K562 (cell line): ENCODE data around the gene MRM3. TPM values are rescaled to one million over a fixed set of nuclear protein-coding genes. Genes with fewer than 3 reads are reported as not detected.

Experiments used
- ATAC-seq: fragments of 200-7000 bp; cut with Tn5 transposase; 3 replicates; pipeline ENCODE4 v1.9.1; 2020; ENCODE audit warnings: moderate library complexity
- BruUV-seq: library from RNA; stranded (reverse); fragments of 400-500 nt; replicated peaks from 2 replicates; lab custom pipeline; 2021; lab: Mats Ljungman, UMichigan
- CTCF ChIA-PET: fragments of 300-600 bp; formaldehyde crosslinking; extraction: SDS; loops from one replicate; lab custom pipeline; 2021; ENCODE audit warnings: low intra/inter-chr PET ratio; lab: Yijun Ruan, JAX
- POLR2A ChIA-PET: fragments of 300-600, 350-650 bp; sonication (Branson Sonifier 250); formaldehyde crosslinking; extraction: SDS; loops from one replicate; lab custom pipeline; 2021; ENCODE audit warnings: antibody characterized with exemption, inconsistent platforms; lab: Yijun Ruan, JAX
- DNase-seq, 4 experiments: peaks; one replicate each; pipeline versions ENCODE4 v3.0.0 to v3.0.0-alpha.2; 2011 to 2018; ENCODE audit warnings: low spot score in 3 of 4, mixed read lengths in 3 of 4; ENCODE audit errors: extremely low read depth in 1 of 4
- FAIRE-seq: peaks from 2 replicates; lab custom pipeline; 2011; peaks lifted over from hg19 to GRCh38; lab: Jason Lieb, UNC
- H2AFZ ChIP-seq: 2 replicates; pipeline ENCODE4 v1.6.0; 2011; ENCODE audit warnings: low read depth, low read length, control low read depth, inconsistent platforms
- H3K27ac ChIP-seq: fragments of 200-600 bp; 3 replicates; pipeline ENCODE4 v1.8.0; 2011; ENCODE audit warnings: low read depth, mild to moderate bottlenecking, control low read depth, inconsistent platforms, low read length, moderate library complexity, mixed read lengths; ENCODE audit errors: extremely low read depth
- H3K27me3 ChIP-seq, 2 experiments: fragments of 300-600 bp in 1 of 2; 2 replicates in 1 of 2; 3 replicates in 1 of 2; pipeline versions ENCODE4 v1.6.0 to v1.8.0; 2011; ENCODE audit warnings: inconsistent platforms in 2 of 2, low read length in 2 of 2, mild to moderate bottlenecking in 1 of 2, mixed read lengths in 1 of 2, moderate library complexity in 1 of 2; ENCODE audit not compliant: control insufficient read depth in 2 of 2, insufficient read depth in 2 of 2
- H3K36me3 ChIP-seq: fragments of 300-600 bp; 3 replicates; pipeline ENCODE4 v1.8.0; 2011; ENCODE audit warnings: mild to moderate bottlenecking, low read length, inconsistent platforms; ENCODE audit not compliant: control insufficient read depth, insufficient read depth
- H3K4me1 ChIP-seq, 2 experiments: fragments of 200-600 bp in 1 of 2; replicated peaks in 1 of 2; 2 replicates in 1 of 2; 3 replicates in 1 of 2; pipeline versions ENCODE4 v1.5.1 to v1.8.0; 2011; ENCODE audit warnings: inconsistent platforms in 2 of 2, low read length in 2 of 2, mild to moderate bottlenecking in 1 of 2, mixed read lengths in 1 of 2, moderate library complexity in 1 of 2; ENCODE audit not compliant: control insufficient read depth in 2 of 2, insufficient read depth in 2 of 2
- H3K4me2 ChIP-seq: 2 replicates; pipeline ENCODE4 v1.6.1; 2011; ENCODE audit warnings: low read length, control low read depth, inconsistent platforms, mixed read lengths; ENCODE audit not compliant: insufficient read depth
- H3K4me3 ChIP-seq: fragments of 200-600 bp; sonication (generic), shearing (Covaris generic); 2 replicates; pipeline ENCODE4 v1.5.1; 2016; ENCODE audit warnings: control low read depth, inconsistent platforms
- H3K79me2 ChIP-seq: fragments of 200-600 bp; 3 replicates; pipeline ENCODE4 v1.8.0; 2011; ENCODE audit warnings: low read length, inconsistent platforms; ENCODE audit not compliant: control insufficient read depth, insufficient read depth
- H3K9ac ChIP-seq, 2 experiments: 2 replicates each; pipeline versions ENCODE4 v1.6.0 to v1.6.1; 2011; ENCODE audit warnings: low read depth in 2 of 2, low read length in 2 of 2, control low read depth in 1 of 2, inconsistent platforms in 1 of 2, mild to moderate bottlenecking in 1 of 2, mixed read lengths in 1 of 2; ENCODE audit not compliant: insufficient read depth in 1 of 2
- H3K9me1 ChIP-seq: one replicate; pipeline ENCODE4 v1.6.0; 2011; ENCODE audit warnings: inconsistent platforms, mild to moderate bottlenecking, low read length, moderate library complexity; ENCODE audit not compliant: control insufficient read depth, insufficient read depth
- H3K9me3 ChIP-seq: replicated peaks from 2 replicates; pipeline ENCODE4 v1.5.1; 2011; ENCODE audit warnings: low read depth, low read length, inconsistent platforms; ENCODE audit not compliant: control insufficient read depth, insufficient read depth
- H4K20me1 ChIP-seq: replicated peaks from 2 replicates; pipeline ENCODE4 v1.6.1; 2011; ENCODE audit warnings: low read length, inconsistent platforms, mixed read lengths; ENCODE audit not compliant: control insufficient read depth, insufficient read depth
- OTX1 ChIP-seq: fragments of 450-650 bp; formaldehyde crosslinking; IDR thresholded peaks from 2 replicates; pipeline ENCODE4 v1.4.0; 2022; ENCODE audit warnings: mild to moderate bottlenecking
- ZNF695 ChIP-seq: fragments of 450-650 bp; formaldehyde crosslinking; IDR thresholded peaks from 2 replicates; pipeline ENCODE4 v1.4.0; 2020; ENCODE audit warnings: mild to moderate bottlenecking, moderate library complexity
- ZNF766 ChIP-seq: fragments of 200-800 bp; sonication (Bioruptor generic); conservative IDR thresholded peaks from 2 replicates; pipeline ENCODE4 v1.6.1; 2016; ENCODE audit warnings: missing genetic modification characterization, missing compliant biosample characterization
- WGBS: fragments of 100-300 bp; shearing (Covaris generic); methylation state at CpG from one replicate; pipeline ENCODE4 v1.1.6; 2016; ENCODE audit warnings: low coverage, mixed read lengths; ENCODE audit not compliant: insufficient coverage; ENCODE audit errors: missing lambda C conversion rate; 5-methylcytosine and 5-hydroxymethylcytosine counted together
- in situ Hi-C: fragments of 300-500 bp; cut with MboI; formaldehyde crosslinking; loops from 4 replicates; pipeline ENCODE4 v1.15.0; 2018; ENCODE audit warnings: inconsistent platforms, mixed read lengths
- intact Hi-C: fragments of 100-400 bp; cut with micrococcal nuclease; formaldehyde crosslinking; loops from 2 replicates; pipeline ENCODE4 v1.14.2; 2022
- polyA plus RNA-seq, 8 experiments: library from polyadenylated mRNA; depleted of rRNA in 4 of 8; stranded (reverse) in 5 of 8; unstranded in 3 of 8; fragments of >200 nt; fragmentation: Nextera tagmentation in 2 of 8; fragmentation: Illumina TruSeq in 1 of 8; extraction: Ambion mirVana in 2 of 8; extraction: Trizol in 1 of 8; gene quantifications; 2 replicates each; pipeline versions ENCODE4 v1.2.1 to v1.2.3, GENCODE V29; 2011 to 2014; ENCODE audit warnings: inconsistent platforms in 1 of 8, missing spikeins in 1 of 8
- total RNA-seq, 7 experiments: library from RNA; depleted of rRNA in 6 of 7; stranded (reverse); fragments of >200 nt in 6 of 7; fragmentation: Illumina TruSeq in 2 of 7; extraction: Trizol in 2 of 7; gene quantifications; 2 replicates each; pipeline versions ENCODE4 v1.2.1 to v1.2.3, GENCODE V29; 2011 to 2021; ENCODE audit warnings: low replicate concordance in 1 of 7
- TF ChIP-seq, protein P1 (sequence below): fragments of 450-650 bp; formaldehyde crosslinking; IDR thresholded peaks from 2 replicates; pipeline ENCODE4 v1.4.0; 2020; ENCODE audit warnings: mild to moderate bottlenecking
- TF ChIP-seq, protein P2 (sequence below): sonication (generic); formaldehyde crosslinking; IDR thresholded peaks from 2 replicates; pipeline ENCODE4 v1.8.1; 2022; ENCODE audit warnings: missing genetic modification reagents
- TF ChIP-seq, protein P3 (sequence below): fragments of 250-450 bp; sonication (Bioruptor Pico); IDR thresholded peaks from 2 replicates; pipeline ENCODE4 v1.6.1; 2021; ENCODE audit warnings: mild to moderate bottlenecking

Gene MRM3
- total and polyA plus RNA-seq, 9 of the 15 experiments (the other 6 are each of a cell fraction or from before 2014, with no cell fraction given): 2.4 to 24.8 (median 18.3) TPM

GRCh38 chr17:737561-738113, 44.5 kb upstream of the MRM3 start (continued):
- TF ChIP-seq, protein P1, sequence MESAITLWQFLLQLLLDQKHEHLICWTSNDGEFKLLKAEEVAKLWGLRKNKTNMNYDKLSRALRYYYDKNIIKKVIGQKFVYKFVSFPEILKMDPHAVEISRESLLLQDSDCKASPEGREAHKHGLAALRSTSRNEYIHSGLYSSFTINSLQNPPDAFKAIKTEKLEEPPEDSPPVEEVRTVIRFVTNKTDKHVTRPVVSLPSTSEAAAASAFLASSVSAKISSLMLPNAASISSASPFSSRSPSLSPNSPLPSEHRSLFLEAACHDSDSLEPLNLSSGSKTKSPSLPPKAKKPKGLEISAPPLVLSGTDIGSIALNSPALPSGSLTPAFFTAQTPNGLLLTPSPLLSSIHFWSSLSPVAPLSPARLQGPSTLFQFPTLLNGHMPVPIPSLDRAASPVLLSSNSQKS (CRISPR knock-in tag): no peak
- TF ChIP-seq, protein P2, sequence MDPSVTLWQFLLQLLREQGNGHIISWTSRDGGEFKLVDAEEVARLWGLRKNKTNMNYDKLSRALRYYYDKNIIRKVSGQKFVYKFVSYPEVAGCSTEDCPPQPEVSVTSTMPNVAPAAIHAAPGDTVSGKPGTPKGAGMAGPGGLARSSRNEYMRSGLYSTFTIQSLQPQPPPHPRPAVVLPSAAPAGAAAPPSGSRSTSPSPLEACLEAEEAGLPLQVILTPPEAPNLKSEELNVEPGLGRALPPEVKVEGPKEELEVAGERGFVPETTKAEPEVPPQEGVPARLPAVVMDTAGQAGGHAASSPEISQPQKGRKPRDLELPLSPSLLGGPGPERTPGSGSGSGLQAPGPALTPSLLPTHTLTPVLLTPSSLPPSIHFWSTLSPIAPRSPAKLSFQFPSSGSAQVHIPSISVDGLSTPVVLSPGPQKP (CRISPR knock-in tag): no peak

DNA sequence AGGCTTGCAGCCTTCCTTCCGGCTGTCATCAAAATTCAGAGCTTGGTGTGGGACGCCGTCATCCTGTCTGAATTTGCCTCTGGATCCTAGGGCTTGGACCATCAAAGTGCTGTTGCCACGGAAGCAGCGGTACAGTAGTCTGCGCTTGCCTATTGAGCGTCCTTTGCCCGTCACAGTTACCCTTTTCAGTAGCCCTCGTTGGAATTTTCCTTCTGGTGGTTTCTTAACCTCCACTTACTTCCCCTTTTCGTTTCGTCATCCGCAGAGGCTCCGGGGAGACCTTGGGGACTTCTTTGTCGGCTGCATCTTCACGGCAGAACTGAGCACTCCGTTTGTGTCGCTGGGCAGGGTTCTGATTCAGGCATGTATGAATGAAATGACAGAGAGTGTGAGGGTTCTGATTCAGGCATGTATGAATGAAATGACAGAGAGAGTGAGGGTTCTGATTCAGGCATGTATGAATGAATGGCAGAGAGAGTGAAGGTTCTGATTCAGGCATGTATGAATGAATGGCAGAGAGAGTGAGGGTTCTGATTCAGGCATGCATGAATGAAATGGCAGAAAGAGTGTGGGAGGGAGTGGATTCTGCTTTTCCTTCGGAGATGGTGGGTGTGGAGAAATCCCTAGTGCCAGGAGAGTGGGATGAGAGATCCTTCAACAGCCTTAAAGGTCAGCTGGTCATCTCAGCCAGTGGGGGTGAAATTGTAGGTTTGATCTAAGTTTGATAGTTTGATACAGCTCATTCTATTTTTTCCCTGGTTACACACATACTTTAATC, 41.7 kb upstream of the MRM3 start:
- Histone ChIP-seq H3K27ac (no peak overlapping the region), H3K27me3 (no peaks in the 10 kb centered on the region), H2AFZ (no peak overlapping the region), H3K9me3 (no peaks in the 10 kb centered on the region), H3K79me2 (peaks cover 11% of the 10 kb centered on the region), H4K20me1 (peaks cover 15% of the 10 kb centered on the region), H3K4me2 (no peak overlapping the region), H3K9ac (no peak overlapping the region), H3K36me3 (peaks cover 70% of the 10 kb centered on the region), H3K9me1 (no peaks in the 10 kb centered on the region), H3K4me3 (no peak overlapping the region), H3K4me1 (peaks cover 0 to 2% of the 10 kb centered on the region in 2 experiments; a peak in 1 of 5 replicates)
- FAIRE-seq (no peak), DNase-seq (no peak), ATAC-seq (no peak)
- in situ Hi-C loops (no loop called here), intact Hi-C loops (no loop called here)
- ChIA-PET CTCF (no interaction called here), POLR2A (interaction anchor here (1.0 kb wide), 1 partner anchor 256 kb away, joined by 3 read pairs; no protein-coding TSS in a partner anchor)
- no TSS peak for BruUV-seq
- 80% methylated on average over 17 of the region's 18 CpGs for WGBS
- TF ChIP-seq ZNF766 (0 out of 2 replicates have a peak, but pooled peaks have one; percentile 38), OTX1 (CRISPR knock-in tag) (no peak), ZNF695 (CRISPR knock-in tag) (no peak)
- TF ChIP-seq, protein P3, sequence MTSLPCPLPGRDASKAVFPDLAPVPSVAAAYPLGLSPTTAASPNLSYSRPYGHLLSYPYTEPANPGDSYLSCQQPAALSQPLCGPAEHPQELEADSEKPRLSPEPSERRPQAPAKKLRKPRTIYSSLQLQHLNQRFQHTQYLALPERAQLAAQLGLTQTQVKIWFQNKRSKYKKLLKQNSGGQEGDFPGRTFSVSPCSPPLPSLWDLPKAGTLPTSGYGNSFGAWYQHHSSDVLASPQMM: no peak
- TF ChIP-seq, all 486 proteins: peak for 1
